ENCODE measurements around the gene ADAMTS2.

GRCh38 chr5:179169836-179170235 is 175.4 kb downstream of the ADAMTS2 start:
- TF ChIP-seq CTCF (IDR thresholded peaks at IDR 0.05 in 8 of 11, conservative IDR thresholded peaks at IDR 0.05 in 3 of 11) (no peak), POLR2AphosphoS5 (IDR thresholded peaks at IDR 0.05) (no peak), POLR2A (IDR thresholded peaks at IDR 0.05) (no peak)
